Esophagus muscularis mucosa (tissue), 4 donors: Measurements from ENCODE around the gene TGFBRAP1. TPM values are rescaled to one million over a fixed set of nuclear protein-coding genes. Genes with fewer than 3 reads are reported as not detected.
A peak's percentile ranks its signal among the peaks of the same experiment; 100 is the strongest.

Source experiments
- DNase-seq: peaks from one replicate; pipeline ENCODE4 v3.0.0-alpha.2; 2017; ENCODE audit errors: extremely low spot score
- H3K27ac ChIP-seq, 4 donors: fragments of 200-600 bp; sonication (generic); replicated peaks in 1 of 4; 1 replicate in 3 of 4; 2 replicates in 1 of 4; pipeline ENCODE4 v1.5.1; 2016 to 2019; ENCODE audit warnings: mild to moderate bottlenecking in 1 of 4
- H3K27me3 ChIP-seq, 4 donors: fragments of 200-600 bp; sonication (generic); one replicate each; pipeline versions ENCODE4 v1.5.1 to v1.6.0; 2016 to 2019
- H3K36me3 ChIP-seq, 4 donors: fragments of 200-600 bp; sonication (generic); one replicate each; pipeline ENCODE4 v1.5.1; 2016 to 2019
- H3K4me1 ChIP-seq, 4 donors: fragments of 200-600 bp; sonication (generic); one replicate each; pipeline ENCODE4 v1.5.1; 2016 to 2019
- H3K4me3 ChIP-seq, 4 donors: fragments of 200-600 bp; sonication (generic); 1 replicate in 2 of 4; 2 replicates in 2 of 4; pipeline ENCODE4 v1.5.1; 2016 to 2019; ENCODE audit warnings: mild to moderate bottlenecking in 4 of 4, moderate library complexity in 1 of 4
- H3K9me3 ChIP-seq, 4 donors: fragments of 200-600 bp; sonication (generic); 1 replicate in 3 of 4; 2 replicates in 1 of 4; pipeline ENCODE4 v1.5.1; 2016 to 2019
- CTCF ChIP-seq, 3 experiments: fragments of 200-600 bp in 2 of 3; fragments of 450-650 bp in 1 of 3; sonication (generic) in 2 of 3; IDR thresholded peaks; one replicate each; pipeline ENCODE4 v1.5.1; 2017 to 2019; ENCODE audit warnings: antibody characterized with exemption in 3 of 3, mild to moderate bottlenecking in 2 of 3, moderate library complexity in 1 of 3
- EP300 ChIP-seq: sonication (generic); formaldehyde crosslinking; IDR thresholded peaks from one replicate; pipeline ENCODE4 v1.6.1; 2017; ENCODE audit warnings: antibody characterized with exemption
- POLR2A ChIP-seq: fragments of 450-650 bp; IDR thresholded peaks from one replicate; pipeline ENCODE4 v1.6.1; 2017; ENCODE audit warnings: antibody characterized with exemption, moderate library complexity, mild to moderate bottlenecking, low read depth
- POLR2AphosphoS5 ChIP-seq, 2 donors: sonication (generic); formaldehyde crosslinking; IDR thresholded peaks; one replicate each; pipeline ENCODE4 v1.6.1; 2017; ENCODE audit warnings: antibody characterized with exemption in 2 of 2
- WGBS: methylation state at CpG from one replicate; pipeline ENCODE4 v1.1.5; 2018; 5-methylcytosine and 5-hydroxymethylcytosine counted together
- intact Hi-C: fragments of 100-400 bp; cut with DNase I; formaldehyde crosslinking; loops from one replicate; pipeline ENCODE4 v1.15.1; 2023
- total RNA-seq, 4 donors: library from RNA; depleted of rRNA; stranded (reverse); fragments of >200 nt; gene quantifications; one replicate each; pipeline versions ENCODE4 v1.1.0 to v1.2.1, GENCODE V29; 2016

TGFBRAP1 gene
- total RNA-seq, 4 donors from 2014 or later, result 20.8 to 34.4 (median 27.9) TPM

- TF ChIP-seq CTCF (IDR thresholded peaks at IDR 0.05), result no peak
- TF ChIP-seq EP300, result no peak
- no peak for TF ChIP-seq POLR2AphosphoS5 (IDR thresholded peaks at IDR 0.05)
- no peak for TF ChIP-seq POLR2A
- intact Hi-C loops, result loop anchor here (2.0 kb wide), 1 partner anchor 150 kb away; no protein-coding TSS in a partner anchor
- H3K27ac ChIP-seq, result no peak overlapping the region
- H3K4me3 ChIP-seq, result no peak overlapping the region
- H3K4me1 ChIP-seq, result peaks cover 36 to 40% (median 38%) of the 10 kb centered on the region in 4 donors
- peaks cover 13 to 96% (median 56%) of the 10 kb centered on the region in 4 donors for H3K36me3 ChIP-seq
- WGBS, result 62% methylated on average over 8 of the region's 8 CpGs
- H3K27me3 ChIP-seq, result no peaks in the 10 kb centered on the region
- DNase-seq, result no peak
- H3K9me3 ChIP-seq, result no peaks in the 10 kb centered on the region
These were observed 39.3 kb upstream of the TGFBRAP1 start for GRCh38 chr2:105368759-105369408.

- 65% methylated on average over 3 of the region's 3 CpGs for WGBS
- Histone ChIP-seq H3K4me1 (peaks cover 10 to 16% (median 14%) of the 10 kb centered on the region in 4 donors), H3K27me3 (no peaks in the 10 kb centered on the region), H3K27ac (no peak overlapping the region), H3K9me3 (no peaks in the 10 kb centered on the region), H3K4me3 (no peak overlapping the region), H3K36me3 (peaks cover 41 to 100% (median 78%) of the 10 kb centered on the region in 4 donors)
- intact Hi-C loops, result no loop called here
- TF ChIP-seq POLR2A, result no peak
- TF ChIP-seq EP300, result no peak
- TF ChIP-seq CTCF (IDR thresholded peaks at IDR 0.05), result no peak
- no peak for TF ChIP-seq POLR2AphosphoS5 (IDR thresholded peaks at IDR 0.05)
- no peak for DNase-seq
These were observed 35.7 kb upstream of the TGFBRAP1 start for GRCh38 chr2:105365206-105365605.

- DNase-seq, result peak; percentile 82
- Histone ChIP-seq H3K27ac (no peak overlapping the region), H3K36me3 (peaks cover 41 to 100% (median 79%) of the 10 kb centered on the region in 4 donors), H3K9me3 (no peaks in the 10 kb centered on the region), H3K4me3 (no peak overlapping the region), H3K4me1 (peaks cover 6 to 14% (median 11%) of the 10 kb centered on the region in 4 donors), H3K27me3 (no peaks in the 10 kb centered on the region)
- intact Hi-C loops, result no loop called here
- TF ChIP-seq CTCF (IDR thresholded peaks at IDR 0.05) (no peak), POLR2AphosphoS5 (IDR thresholded peaks at IDR 0.05) (no peak), EP300 (no peak), POLR2A (no peak)
- 74% methylated on average over 5 of the region's 5 CpGs for WGBS
These were observed 35.1 kb upstream of the TGFBRAP1 start for GRCh38 chr2:105364436-105365139.

- no peak for DNase-seq
- Histone ChIP-seq H3K9me3 (no peaks in the 10 kb centered on the region), H3K36me3 (peaks cover 41 to 89% (median 82%) of the 10 kb centered on the region in 4 donors), H3K27ac (no peak overlapping the region), H3K27me3 (no peaks in the 10 kb centered on the region), H3K4me1 (peaks cover 4 to 20% (median 19%) of the 10 kb centered on the region in 4 donors), H3K4me3 (no peak overlapping the region)
- TF ChIP-seq EP300 (no peak), CTCF (IDR thresholded peaks at IDR 0.05) (no peak), POLR2A (no peak), POLR2AphosphoS5 (IDR thresholded peaks at IDR 0.05) (no peak)
- 72% methylated on average over 14 of the region's 15 CpGs for WGBS
- intact Hi-C loops, result no loop called here
These were observed 33.5 kb upstream of the TGFBRAP1 start for GRCh38 chr2:105362862-105363591.
